T1000 (cell line): ENCODE results near the gene PRSS8.

ENCODE experiments used
- DNase-seq: peaks from one replicate; lab custom pipeline; 2025; ENCODE audit warnings: mixed read lengths; lab: John Stamatoyannopoulos, UW

The PRSS8 gene

GRCh38 chr16:31082368-31083045, 53.0 kb downstream of the PRSS8 start:
- no peak for DNase-seq
